ENCODE data around the gene EXOSC7.

- TF ChIP-seq, protein P1, sequence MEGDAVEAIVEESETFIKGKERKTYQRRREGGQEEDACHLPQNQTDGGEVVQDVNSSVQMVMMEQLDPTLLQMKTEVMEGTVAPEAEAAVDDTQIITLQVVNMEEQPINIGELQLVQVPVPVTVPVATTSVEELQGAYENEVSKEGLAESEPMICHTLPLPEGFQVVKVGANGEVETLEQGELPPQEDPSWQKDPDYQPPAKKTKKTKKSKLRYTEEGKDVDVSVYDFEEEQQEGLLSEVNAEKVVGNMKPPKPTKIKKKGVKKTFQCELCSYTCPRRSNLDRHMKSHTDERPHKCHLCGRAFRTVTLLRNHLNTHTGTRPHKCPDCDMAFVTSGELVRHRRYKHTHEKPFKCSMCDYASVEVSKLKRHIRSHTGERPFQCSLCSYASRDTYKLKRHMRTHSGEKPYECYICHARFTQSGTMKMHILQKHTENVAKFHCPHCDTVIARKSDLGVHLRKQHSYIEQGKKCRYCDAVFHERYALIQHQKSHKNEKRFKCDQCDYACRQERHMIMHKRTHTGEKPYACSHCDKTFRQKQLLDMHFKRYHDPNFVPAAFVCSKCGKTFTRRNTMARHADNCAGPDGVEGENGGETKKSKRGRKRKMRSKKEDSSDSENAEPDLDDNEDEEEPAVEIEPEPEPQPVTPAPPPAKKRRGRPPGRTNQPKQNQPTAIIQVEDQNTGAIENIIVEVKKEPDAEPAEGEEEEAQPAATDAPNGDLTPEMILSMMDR (IDR thresholded peaks at IDR 0.05) = no peak
- TF ChIP-seq POLR2AphosphoS5 (IDR thresholded peaks at IDR 0.05) (no peak), EP300 (IDR thresholded peaks at IDR 0.05; ENCODE audit: low read depth) (no peak)
Observed at GRCh38 chr3:45031531-45031930, 55.5 kb downstream of the EXOSC7 start.

Measured in transverse colon (tissue), 4 donors.